ENCODE results near the gene FAM219B. TPM values are rescaled to one million over a fixed set of nuclear protein-coding genes. Genes with fewer than 3 reads are reported as not detected.

FAM219B gene
- total RNA-seq, 1 experiment from 2014 or later = 41.8 TPM

GRCh38 chr15:74873756-74874424 is 32.8 kb downstream of the FAM219B start:
- Histone ChIP-seq H4K20me1 (ENCODE audit: insufficient read depth) (peaks cover 19% of the 10 kb centered on the region), H3K9me3 (ENCODE audit: insufficient read depth, low read depth) (no peaks in the 10 kb centered on the region), H3K4me2 (peak overlapping the region; percentile 85), H3K9me2 (ENCODE audit: insufficient read depth) (no peaks in the 10 kb centered on the region), H2AFZ (peak overlapping the region; percentile 84), H3K79me2 (ENCODE audit: low read depth) (peaks cover 40% of the 10 kb centered on the region), H3K27me3 (ENCODE audit: insufficient read depth, low read depth) (no peaks in the 10 kb centered on the region), H3K4me3 (peak overlapping the region; percentile 98), H3K27ac (no peak overlapping the region), H3F3A (ENCODE audit: insufficient read depth, low read depth) (peaks cover 19% of the 10 kb centered on the region; the same call in 1 of the 2 replicates), H3K36me3 (ENCODE audit: low read depth) (no peaks in the 10 kb centered on the region), H3K4me1 (replicated peaks; ENCODE audit: insufficient read depth) (peaks cover 34% of the 10 kb centered on the region)
- POLR2A ChIA-PET (ENCODE audit: unreplicated experiment) = no interaction called here
- CTCF ChIA-PET = interaction anchor here (0.6 kb wide), 1 partner anchor 41 kb away, joined by 10 read pairs; no protein-coding TSS in a partner anchor
- DNase-seq = no peak
- TF ChIP-seq EZH2 (IDR thresholded peaks at IDR 0.05; ENCODE audit: low read depth) (no peak), CTCF (conservative IDR thresholded peaks at IDR 0.05) (no peak)
- intact Hi-C loops (cut with micrococcal nuclease; ENCODE audit: unreplicated experiment) = no loop called here
- BruUV-seq (replicated peaks) = no TSS peak

- Histone ChIP-seq H4K20me1 (ENCODE audit: insufficient read depth) (peaks cover 26% of the 10 kb centered on the region), H3K9me3 (ENCODE audit: insufficient read depth, low read depth) (no peaks in the 10 kb centered on the region), H3K4me1 (replicated peaks; ENCODE audit: insufficient read depth) (peaks cover 39% of the 10 kb centered on the region), H3K27ac (peak within 1 kb of the TSS; percentile 83), H3F3A (ENCODE audit: insufficient read depth, low read depth) (peaks cover 22% of the 10 kb centered on the region; the same call in 1 of the 2 replicates), H2AFZ (peak within 1 kb of the TSS; percentile 87), H3K9me2 (ENCODE audit: insufficient read depth) (no peaks in the 10 kb centered on the region), H3K36me3 (ENCODE audit: low read depth) (no peaks in the 10 kb centered on the region), H3K79me2 (ENCODE audit: low read depth) (peaks cover 47% of the 10 kb centered on the region), H3K4me3 (peak within 1 kb of the TSS; percentile 98), H3K4me2 (peak within 1 kb of the TSS; percentile 85), H3K27me3 (ENCODE audit: insufficient read depth, low read depth) (no peaks in the 10 kb centered on the region)
- TSS peak; percentile 99 for BruUV-seq (replicated peaks)
- ChIA-PET CTCF (interaction anchor here (0.6 kb wide), 2 partner anchors 17 to 41 kb away, joined by 3 to 10 read pairs; no protein-coding TSS in a partner anchor), POLR2A (ENCODE audit: unreplicated experiment) (no interaction called here)
- DNase-seq = peak; percentile 85 to 89
- TF ChIP-seq CTCF (conservative IDR thresholded peaks at IDR 0.05) (no peak), EZH2 (IDR thresholded peaks at IDR 0.05; ENCODE audit: low read depth) (no peak)
- intact Hi-C loops (cut with micrococcal nuclease; ENCODE audit: unreplicated experiment) = no loop called here
Observed at GRCh38 chr15:74873036-74873755, 33.5 kb downstream of the FAM219B start, which contains the start of gene SCAMP2. SCAMP2 (minus strand) TSS chr15:74873365; CDS start chr15:74873255, 110 bp downstream.

GRCh38 chr15:74872702-74873035 is 34.0 kb downstream of the FAM219B start:
- no TSS peak for BruUV-seq (replicated peaks)
- TF ChIP-seq CTCF (conservative IDR thresholded peaks at IDR 0.05) = no peak
- TF ChIP-seq EZH2 (IDR thresholded peaks at IDR 0.05; ENCODE audit: low read depth) = no peak
- DNase-seq = no peak
- no peaks in the 10 kb centered on the region for H3K36me3 ChIP-seq (ENCODE audit: low read depth)
- peak overlapping the region; percentile 87 for H2AFZ ChIP-seq
- H3K9me2 ChIP-seq (ENCODE audit: insufficient read depth) = no peaks in the 10 kb centered on the region
- H3K27ac ChIP-seq = peak overlapping the region; percentile 83
- intact Hi-C loops (cut with micrococcal nuclease; ENCODE audit: unreplicated experiment) = no loop called here
- peaks cover 29% of the 10 kb centered on the region for H4K20me1 ChIP-seq (ENCODE audit: insufficient read depth)
- H3F3A ChIP-seq (ENCODE audit: insufficient read depth, low read depth) = peaks cover 27% of the 10 kb centered on the region; the same call in 1 of the 2 replicates
- H3K4me2 ChIP-seq = peak overlapping the region; percentile 85
- H3K4me3 ChIP-seq = peak overlapping the region; percentile 98
- H3K4me1 ChIP-seq (replicated peaks; ENCODE audit: insufficient read depth) = peaks cover 45% of the 10 kb centered on the region
- H3K79me2 ChIP-seq (ENCODE audit: low read depth) = peaks cover 52% of the 10 kb centered on the region
- POLR2A ChIA-PET (ENCODE audit: unreplicated experiment) = no interaction called here
- no peaks in the 10 kb centered on the region for H3K9me3 ChIP-seq (ENCODE audit: insufficient read depth, low read depth)
- no peaks in the 10 kb centered on the region for H3K27me3 ChIP-seq (ENCODE audit: insufficient read depth, low read depth)
- CTCF ChIA-PET = no interaction called here
